ENCODE measurements around the gene CACNB2.
"Not testable (repeated sequence)": the region's sequence is repeated elsewhere in the genome, so short reads cannot be mapped to it uniquely, and the experiment has no call there.

Gene CACNB2

GRCh38 chr10:18577823-18578685, 437.8 kb downstream of the CACNB2 start:
- no peak for DNase-seq

DNA sequence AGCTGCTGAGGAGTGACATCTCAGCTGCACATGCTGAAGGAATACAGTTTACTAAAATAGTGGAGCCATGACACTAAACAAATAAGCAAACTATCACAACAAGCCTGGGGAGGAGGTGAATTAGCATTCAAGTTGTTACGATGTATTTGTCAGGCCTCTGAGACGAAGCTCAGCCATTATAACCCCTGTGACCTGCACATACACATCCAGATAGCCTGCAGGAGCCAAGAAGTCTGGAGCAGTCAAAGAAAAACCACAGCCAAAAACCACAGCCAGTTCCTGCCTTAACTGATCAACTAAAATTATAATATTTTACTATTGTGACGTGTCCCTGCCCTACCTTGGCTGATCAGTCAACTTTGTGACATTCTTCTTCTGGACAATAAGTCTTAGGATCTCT, 442.6 kb downstream of the CACNB2 start:
- no peak for DNase-seq

GRCh38 chr10:18583575-18584270, 443.5 kb downstream of the CACNB2 start:
- DNase-seq, result no peak

GRCh38 chr10:18586637-18587036, 446.4 kb downstream of the CACNB2 start:
- not testable (repeated sequence) for DNase-seq

- peak in 1 of 2 experiments; percentile 41 for DNase-seq
These were observed 450.9 kb downstream of the CACNB2 start for GRCh38 chr10:18591141-18591540.

Data from cerebellar nuclear complex (tissue), 1 donor.